AG04449 (cell line): ENCODE results near the gene ENTPD8.
"Not testable (repeated sequence)": the region's sequence is repeated elsewhere in the genome, so short reads cannot be mapped to it uniquely, and the experiment has no call there.

Experiments used
- CTCF ChIA-PET: fragments of 350-600 bp; formaldehyde crosslinking; extraction: SDS; loops from one replicate; lab custom pipeline; 2021; ENCODE audit warnings: antibody characterized with exemption; lab: Yijun Ruan, JAX
- POLR2A ChIA-PET: fragments of 400-600, 350-600 bp; formaldehyde crosslinking; extraction: SDS; loops from one replicate; lab custom pipeline; 2020; ENCODE audit warnings: antibody characterized with exemption, inconsistent platforms; lab: Yijun Ruan, JAX
- DNase-seq: peaks from one replicate; pipeline ENCODE4 v3.0.0-alpha.2; 2010; ENCODE audit warnings: low read depth, low spot score
- H3K4me3 ChIP-seq: 2 replicates; pipeline ENCODE4 v1.5.1; 2011; ENCODE audit warnings: low read depth, mild to moderate bottlenecking, control low read depth, low read length
- TF ChIP-seq, protein P1 (sequence below): IDR thresholded peaks from one replicate; pipeline ENCODE4 v1.5.1; 2011; ENCODE audit warnings: mild to moderate bottlenecking, moderate library complexity, low read length, control low read depth, inconsistent platforms; ENCODE audit not compliant: insufficient read depth; ENCODE audit errors: missing control alignments

ENTPD8 gene

DNA sequence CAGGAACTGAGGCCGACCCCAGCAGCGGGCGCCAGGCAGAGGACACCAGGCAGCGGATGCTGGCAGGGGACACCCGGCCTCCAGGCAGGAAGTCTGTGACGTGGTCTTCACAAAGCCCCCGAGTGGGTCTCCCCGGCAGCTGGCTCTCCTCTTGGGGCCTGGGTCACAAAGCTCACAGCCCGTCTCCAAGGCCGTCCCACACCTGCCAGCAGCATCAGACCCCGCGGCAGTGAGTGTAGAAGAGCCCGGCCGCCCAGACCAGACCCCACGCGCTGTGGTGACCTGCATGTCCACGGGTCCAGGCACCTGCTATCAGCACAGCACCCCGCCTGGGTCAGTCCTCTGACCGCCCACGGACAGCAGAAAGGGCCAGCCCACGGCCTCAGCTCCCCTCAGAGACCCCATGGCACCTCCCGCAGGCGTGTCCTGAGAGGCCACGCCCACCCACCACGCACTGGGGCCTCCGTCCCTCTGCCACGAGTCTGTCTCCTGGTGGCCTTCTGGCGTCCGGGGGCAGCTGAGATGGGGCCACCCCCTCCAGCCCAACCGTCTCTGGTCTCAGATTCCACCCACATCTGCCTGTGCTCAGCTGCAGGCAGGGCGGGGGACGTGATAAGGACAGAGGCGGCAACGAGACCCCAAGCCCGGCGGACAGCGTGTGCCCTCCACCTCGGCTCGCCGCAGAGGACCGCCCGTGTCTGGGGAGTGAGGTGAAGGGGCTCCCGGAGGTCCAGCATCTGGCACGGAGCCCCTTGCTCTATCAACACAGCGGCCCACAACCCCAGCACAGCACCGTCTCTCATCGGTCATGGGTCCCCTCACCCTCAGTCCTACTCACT lies 52.3 kb downstream of the ENTPD8 start:
- DNase-seq, result no peak
- POLR2A ChIA-PET, result no interaction called here
- TF ChIP-seq, protein P1, sequence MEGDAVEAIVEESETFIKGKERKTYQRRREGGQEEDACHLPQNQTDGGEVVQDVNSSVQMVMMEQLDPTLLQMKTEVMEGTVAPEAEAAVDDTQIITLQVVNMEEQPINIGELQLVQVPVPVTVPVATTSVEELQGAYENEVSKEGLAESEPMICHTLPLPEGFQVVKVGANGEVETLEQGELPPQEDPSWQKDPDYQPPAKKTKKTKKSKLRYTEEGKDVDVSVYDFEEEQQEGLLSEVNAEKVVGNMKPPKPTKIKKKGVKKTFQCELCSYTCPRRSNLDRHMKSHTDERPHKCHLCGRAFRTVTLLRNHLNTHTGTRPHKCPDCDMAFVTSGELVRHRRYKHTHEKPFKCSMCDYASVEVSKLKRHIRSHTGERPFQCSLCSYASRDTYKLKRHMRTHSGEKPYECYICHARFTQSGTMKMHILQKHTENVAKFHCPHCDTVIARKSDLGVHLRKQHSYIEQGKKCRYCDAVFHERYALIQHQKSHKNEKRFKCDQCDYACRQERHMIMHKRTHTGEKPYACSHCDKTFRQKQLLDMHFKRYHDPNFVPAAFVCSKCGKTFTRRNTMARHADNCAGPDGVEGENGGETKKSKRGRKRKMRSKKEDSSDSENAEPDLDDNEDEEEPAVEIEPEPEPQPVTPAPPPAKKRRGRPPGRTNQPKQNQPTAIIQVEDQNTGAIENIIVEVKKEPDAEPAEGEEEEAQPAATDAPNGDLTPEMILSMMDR, result no peak
- CTCF ChIA-PET, result no interaction called here
- H3K4me3 ChIP-seq, result no peak overlapping the region

DNA sequence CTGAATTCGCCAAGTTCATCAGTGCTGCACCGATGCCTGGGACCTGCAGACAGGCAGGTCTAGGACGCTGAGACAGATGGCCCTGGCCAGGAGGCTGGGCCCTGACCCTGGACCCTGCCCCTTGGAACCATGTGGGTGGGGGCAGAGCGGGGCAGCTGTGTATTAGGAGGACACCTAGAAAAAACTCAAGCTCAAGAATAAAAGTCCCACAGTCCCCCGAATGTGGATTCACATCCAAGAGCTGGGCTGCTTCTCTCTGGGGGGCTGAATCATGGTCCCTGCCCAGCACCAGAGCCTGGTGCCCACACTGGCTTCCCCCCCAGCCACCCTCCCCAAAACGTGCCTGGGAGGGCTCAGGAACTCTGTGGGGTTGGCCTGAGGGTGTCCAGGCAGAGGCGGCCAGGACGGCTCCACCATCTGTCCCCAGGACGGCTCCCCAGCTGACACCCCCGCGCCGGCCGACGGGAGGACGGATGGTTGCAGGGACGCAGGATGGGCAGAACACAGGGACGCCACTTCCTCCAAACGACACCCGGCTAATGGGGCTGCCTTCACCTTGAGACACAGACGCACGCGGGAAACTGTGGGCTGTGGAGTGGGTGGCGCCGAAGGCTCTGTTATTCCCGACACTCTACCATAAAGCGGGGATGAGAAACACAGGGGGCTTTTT lies 53.1 kb downstream of the ENTPD8 start:
- no peak overlapping the region for H3K4me3 ChIP-seq
- ChIA-PET CTCF (no interaction called here), POLR2A (no interaction called here)
- TF ChIP-seq, protein P1, result no peak
- DNase-seq, result no peak

DNA sequence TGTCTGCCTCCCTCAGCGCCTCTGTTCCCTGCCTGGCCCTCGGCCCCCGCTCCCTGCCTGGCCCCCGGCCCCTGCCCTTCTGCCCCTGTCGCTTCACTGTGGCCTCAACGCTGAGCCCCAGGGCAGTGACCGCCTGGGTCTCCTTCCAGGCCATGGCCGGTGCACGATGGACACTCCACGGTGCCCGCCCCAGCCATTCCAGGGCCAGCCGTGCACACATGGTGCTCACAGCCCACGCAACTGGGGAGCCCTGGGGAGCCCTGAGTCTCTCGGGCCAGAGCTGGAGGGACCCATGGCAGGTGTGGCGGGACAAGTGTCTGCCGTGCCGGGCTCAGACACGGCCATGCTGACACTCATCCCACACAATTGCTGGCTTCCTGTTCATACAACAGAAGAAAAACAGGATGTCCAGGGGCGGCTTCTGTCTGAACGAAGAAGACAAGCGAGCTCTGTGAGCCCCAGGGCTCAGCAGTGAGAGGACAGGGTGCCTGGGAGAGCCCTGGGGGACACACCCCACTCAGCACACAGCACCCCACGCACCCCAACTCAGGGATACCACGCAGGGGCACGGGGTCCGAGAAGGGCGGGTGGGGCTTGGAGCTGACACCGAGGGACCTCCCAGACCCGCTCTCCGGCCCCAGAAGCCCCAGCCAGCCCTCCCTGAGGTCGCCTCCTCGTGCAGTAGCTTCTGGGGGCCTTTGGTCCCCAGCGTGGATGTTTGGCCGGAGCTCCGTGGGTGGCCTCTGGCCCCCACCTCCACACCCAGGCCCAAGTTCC lies 53.9 kb downstream of the ENTPD8 start:
- no peak for DNase-seq
- no peak overlapping the region for H3K4me3 ChIP-seq
- ChIA-PET POLR2A (no interaction called here), CTCF (no interaction called here)
- TF ChIP-seq, protein P1, result no peak

DNA sequence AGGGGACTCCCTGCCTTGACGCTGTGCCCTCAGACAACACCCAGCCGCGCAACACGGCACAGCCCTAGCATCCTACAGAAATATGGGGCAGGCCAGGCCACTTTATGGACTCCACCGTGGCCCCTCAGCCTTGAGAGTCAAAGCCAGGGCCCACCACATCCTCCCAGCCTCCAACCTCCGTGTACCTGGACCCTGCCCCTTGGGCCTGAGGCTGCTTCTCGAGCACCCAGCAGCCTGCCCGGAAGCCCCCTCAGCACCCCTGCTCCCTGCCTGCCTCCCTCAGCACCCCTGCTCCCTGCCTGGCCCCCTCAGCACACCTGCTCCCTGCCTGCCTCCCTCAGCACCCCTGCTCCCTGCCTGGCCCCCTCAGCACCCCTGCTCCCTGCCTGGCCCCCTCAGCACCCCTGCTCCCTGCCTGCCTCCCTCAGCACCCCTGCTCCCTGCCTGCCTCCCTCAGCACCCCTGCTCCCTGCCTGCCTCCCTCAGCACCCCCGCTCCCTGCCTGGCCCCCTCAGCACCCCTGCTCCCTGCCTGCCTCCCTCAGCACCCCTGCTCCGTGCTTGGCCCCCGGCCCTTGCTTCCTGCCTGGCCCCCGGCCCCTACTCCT lies 54.5 kb downstream of the ENTPD8 start:
- POLR2A ChIA-PET, DNase-seq, CTCF ChIA-PET, H3K4me3 ChIP-seq: not testable (repeated sequence)

DNA sequence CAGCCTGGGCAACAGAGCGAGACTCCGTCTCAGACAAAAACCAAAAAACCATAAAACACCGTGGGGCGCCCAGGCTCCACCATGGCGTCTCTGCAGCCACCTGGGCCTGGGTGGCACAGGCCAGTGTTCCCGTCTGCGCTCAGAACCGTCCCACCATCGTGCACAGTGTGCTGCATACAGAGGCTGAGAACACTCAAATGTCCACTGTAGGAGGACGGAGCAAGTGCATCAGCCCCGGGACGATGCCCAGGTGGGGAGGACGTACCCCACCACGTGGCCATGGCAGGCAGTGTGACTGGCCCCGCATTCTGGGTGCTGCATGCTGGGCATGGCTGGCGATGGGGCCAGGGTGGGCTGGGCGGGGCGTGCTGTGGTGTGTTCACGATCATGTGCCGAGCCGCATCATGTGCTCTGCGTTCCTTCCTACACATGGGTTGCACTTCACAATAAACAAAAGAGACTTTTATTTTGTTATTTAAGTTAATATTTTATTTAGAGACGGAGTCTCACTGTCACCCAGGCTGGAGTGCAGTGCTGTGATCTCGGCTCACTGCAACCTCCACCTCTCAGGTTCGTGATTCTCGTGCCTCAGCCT lies 56.0 kb downstream of the ENTPD8 start:
- CTCF ChIA-PET, result no interaction called here
- no peak for DNase-seq
- no peak overlapping the region for H3K4me3 ChIP-seq
- TF ChIP-seq, protein P1, result no peak
- POLR2A ChIA-PET, result no interaction called here
